GM23338 (cell line): ENCODE data around the gene MPHOSPH9. TPM values are rescaled to one million over a fixed set of nuclear protein-coding genes. Genes with fewer than 3 reads are reported as not detected.

ENCODE experiments used
- ATAC-seq: fragments of 200-7000 bp; cut with Tn5 transposase; 3 replicates; pipeline ENCODE4 v1.9.1; 2020
- DNase-seq: peaks from one replicate; pipeline ENCODE4 v3.0.0-alpha.2; 2015; ENCODE audit warnings: low spot score
- H2AFZ ChIP-seq: fragments of 200-600 bp; sonication (generic); 2 replicates; pipeline ENCODE4 v1.8.0; 2016; ENCODE audit warnings: antibody characterized with exemption, mild to moderate bottlenecking, moderate library complexity
- H3F3A ChIP-seq: fragments of 200-600 bp; sonication (generic); replicated peaks from 2 replicates; pipeline ENCODE4 v1.8.0; 2017; ENCODE audit warnings: antibody characterized with exemption, mixed run types, low read depth
- H3K27ac ChIP-seq: fragments of 200-600 bp; sonication (generic); 2 replicates; pipeline ENCODE4 v1.6.1; 2016; ENCODE audit warnings: low read depth
- H3K27me3 ChIP-seq: fragments of 200-600 bp; sonication (generic); 2 replicates; pipeline ENCODE4 v1.8.0; 2016; ENCODE audit warnings: mild to moderate bottlenecking, mixed run types, moderate library complexity; ENCODE audit not compliant: insufficient read depth
- H3K36me3 ChIP-seq: fragments of 200-600 bp; sonication (generic); 2 replicates; pipeline ENCODE4 v1.8.0; 2016; ENCODE audit warnings: mild to moderate bottlenecking; ENCODE audit not compliant: insufficient read depth
- H3K4me1 ChIP-seq: fragments of 200-600 bp; sonication (generic); 2 replicates; pipeline ENCODE4 v1.8.0; 2016; ENCODE audit warnings: mild to moderate bottlenecking, moderate library complexity; ENCODE audit not compliant: insufficient read depth
- H3K4me2 ChIP-seq: fragments of 200-600 bp; sonication (generic); 2 replicates; pipeline ENCODE4 v1.7.1; 2017; ENCODE audit warnings: mixed run types
- H3K4me3 ChIP-seq: fragments of 200-600 bp; sonication (generic); 2 replicates; pipeline ENCODE4 v1.6.1; 2016; ENCODE audit warnings: mixed run types
- H3K79me2 ChIP-seq: fragments of 200-600 bp; sonication (generic); replicated peaks from 2 replicates; pipeline ENCODE4 v1.8.0; 2017; ENCODE audit warnings: mild to moderate bottlenecking; ENCODE audit not compliant: insufficient read depth
- H3K9me2 ChIP-seq: fragments of 200-600 bp; sonication (generic); 2 replicates; pipeline ENCODE4 v1.8.0; 2017; ENCODE audit not compliant: insufficient read depth
- H4K20me1 ChIP-seq: fragments of 200-600 bp; sonication (generic); replicated peaks from 2 replicates; pipeline ENCODE4 v1.8.0; 2017; ENCODE audit warnings: mild to moderate bottlenecking; ENCODE audit not compliant: insufficient read depth
- H3K27ac Mint-ChIP-seq: 2 replicates; pipeline ENCODE4 v1.8.0; 2020; ENCODE audit warnings: inconsistent platforms, mild to moderate bottlenecking, moderate library complexity, mixed read lengths
- H3K27me3 Mint-ChIP-seq: 3 replicates; pipeline ENCODE4 v1.8.0; 2022; ENCODE audit warnings: low read depth, mild to moderate bottlenecking, moderate library complexity, mixed read lengths, inconsistent platforms; ENCODE audit not compliant: insufficient read depth, poor library complexity
- H3K36me3 Mint-ChIP-seq: 3 replicates; pipeline ENCODE4 v1.8.0; 2021; ENCODE audit warnings: low read depth, mild to moderate bottlenecking, inconsistent platforms, moderate library complexity, mixed read lengths
- H3K4me1 Mint-ChIP-seq: 3 replicates; pipeline ENCODE4 v1.8.0; 2020; ENCODE audit warnings: mild to moderate bottlenecking, inconsistent platforms, mixed read lengths
- H3K4me3 Mint-ChIP-seq: 3 replicates; pipeline ENCODE4 v1.8.0; 2021; ENCODE audit warnings: moderate library complexity, mild to moderate bottlenecking, inconsistent platforms, mixed read lengths
- H3K9me3 Mint-ChIP-seq: 3 replicates; pipeline ENCODE4 v1.8.0; 2020; ENCODE audit warnings: moderate library complexity, mild to moderate bottlenecking, inconsistent platforms, mixed read lengths
- CREB1 ChIP-seq: fragments of 250-450 bp; sonication (Bioruptor Pico); IDR thresholded peaks from 2 replicates; pipeline ENCODE4 v1.5.0; 2020; ENCODE audit warnings: low read depth, mild to moderate bottlenecking, moderate library complexity
- EZH2 ChIP-seq: fragments of 200-600 bp; sonication (generic); IDR thresholded peaks from one replicate; pipeline ENCODE4 v1.8.0; 2017; ENCODE audit warnings: antibody characterized with exemption, mild to moderate bottlenecking, low read depth; ENCODE audit not compliant: unreplicated experiment
- JUNB ChIP-seq: IDR thresholded peaks from one replicate; pipeline ENCODE4 v1.6.1; 2016; ENCODE audit warnings: antibody characterized with exemption; ENCODE audit not compliant: unreplicated experiment
- NANOG ChIP-seq: IDR thresholded peaks from 2 replicates; pipeline ENCODE4 v1.6.1; 2016; ENCODE audit warnings: antibody characterized with exemption, borderline replicate concordance
- STAT1 ChIP-seq: IDR thresholded peaks from one replicate; pipeline ENCODE4 v1.6.1; 2016; ENCODE audit warnings: antibody characterized with exemption; ENCODE audit not compliant: unreplicated experiment
- ZNF114 ChIP-seq: fragments of 250-450 bp; sonication (Bioruptor Pico); IDR thresholded peaks from 2 replicates; pipeline ENCODE4 v1.5.0; 2020; ENCODE audit warnings: mild to moderate bottlenecking, moderate library complexity
- polyA plus RNA-seq: library from polyadenylated mRNA; unstranded; fragments of >200 nt; fragmentation: Nextera tagmentation; extraction: Ambion mirVana; gene quantifications from 2 replicates; pipeline ENCODE4 v1.2.1, GENCODE V29; 2016
- total RNA-seq: library from RNA; depleted of rRNA; stranded (reverse); fragments of >200 nt; shearing (Covaris generic); gene quantifications from 2 replicates; pipeline ENCODE4 v1.2.3, GENCODE V29; 2014
- TF ChIP-seq, protein P1 (sequence below): IDR thresholded peaks from 2 replicates; pipeline ENCODE4 v1.6.1; 2016; ENCODE audit warnings: antibody characterized with exemption
- TF ChIP-seq, protein P2 (sequence below), 2 experiments: fragments of 200-600 bp in 1 of 2; sonication (generic) in 1 of 2; conservative IDR thresholded peaks; 2 replicates each; pipeline versions ENCODE4 v1.5.1 to v1.6.1; 2016 to 2017; ENCODE audit warnings: antibody characterized with exemption in 2 of 2, low read depth in 2 of 2, mild to moderate bottlenecking in 2 of 2, moderate library complexity in 1 of 2
- TF ChIP-seq, protein P3 (sequence below): IDR thresholded peaks from one replicate; pipeline ENCODE4 v1.6.1; 2018; ENCODE audit warnings: antibody characterized with exemption; ENCODE audit not compliant: unreplicated experiment

The MPHOSPH9 gene
- total and polyA plus RNA-seq, 2 experiments from 2014 or later: 30.5 to 77.9 TPM

DNA sequence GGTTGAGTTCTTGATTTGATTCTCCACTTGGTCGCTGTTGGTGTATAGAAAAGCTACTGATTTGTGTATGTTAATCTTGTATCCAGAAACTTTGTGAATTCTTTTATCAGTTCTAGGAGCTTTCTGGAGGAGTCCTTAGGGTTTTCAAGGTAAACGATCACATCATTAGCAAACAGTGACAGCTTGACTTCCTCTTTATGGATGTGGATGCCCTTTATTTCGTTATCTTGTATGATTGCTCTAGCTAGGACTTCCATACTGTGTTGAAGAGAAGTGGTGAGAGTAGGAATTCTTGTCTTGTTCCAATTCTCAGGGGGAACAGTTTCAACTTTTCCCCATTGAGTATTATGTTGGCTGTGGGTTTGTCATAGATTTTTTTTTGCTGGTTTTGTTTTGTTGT is 12.7 kb upstream of the MPHOSPH9 start (continued):
- TF ChIP-seq, protein P1, sequence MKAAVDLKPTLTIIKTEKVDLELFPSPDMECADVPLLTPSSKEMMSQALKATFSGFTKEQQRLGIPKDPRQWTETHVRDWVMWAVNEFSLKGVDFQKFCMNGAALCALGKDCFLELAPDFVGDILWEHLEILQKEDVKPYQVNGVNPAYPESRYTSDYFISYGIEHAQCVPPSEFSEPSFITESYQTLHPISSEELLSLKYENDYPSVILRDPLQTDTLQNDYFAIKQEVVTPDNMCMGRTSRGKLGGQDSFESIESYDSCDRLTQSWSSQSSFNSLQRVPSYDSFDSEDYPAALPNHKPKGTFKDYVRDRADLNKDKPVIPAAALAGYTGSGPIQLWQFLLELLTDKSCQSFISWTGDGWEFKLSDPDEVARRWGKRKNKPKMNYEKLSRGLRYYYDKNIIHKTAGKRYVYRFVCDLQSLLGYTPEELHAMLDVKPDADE: no peak
- no peak for TF ChIP-seq ZNF114
- TF ChIP-seq STAT1: no peak

DNA sequence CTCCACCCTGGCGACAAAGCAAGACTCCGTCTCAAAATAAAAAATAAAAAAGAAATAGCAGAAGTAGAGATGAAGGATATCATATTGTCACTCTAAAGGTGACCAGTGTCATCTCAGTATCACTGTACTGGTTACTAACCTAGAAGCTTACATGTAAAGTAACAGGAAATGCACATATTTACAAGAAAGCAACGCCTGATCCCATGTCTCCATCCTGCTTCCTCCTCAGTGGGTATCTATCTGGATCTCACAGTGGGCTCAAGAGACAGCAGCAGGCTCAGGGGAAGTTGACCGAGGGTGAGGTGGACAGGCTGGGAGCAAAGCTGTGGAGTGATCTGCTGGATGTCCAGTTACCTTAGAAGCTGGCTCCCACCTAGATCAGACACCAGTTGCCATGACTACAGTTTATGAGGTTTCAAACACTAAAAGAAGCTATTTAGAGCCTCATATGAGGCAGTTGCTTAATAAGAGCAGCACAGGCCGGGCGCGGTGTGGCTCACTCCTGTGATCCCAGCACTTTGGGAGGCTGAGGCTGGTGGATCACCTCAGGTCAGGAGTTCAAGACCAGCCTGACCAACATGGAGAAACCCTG is 10.8 kb upstream of the MPHOSPH9 start:
- no peaks in the 10 kb centered on the region for H3F3A ChIP-seq
- DNase-seq (no peak), ATAC-seq (no peak)
- H3K9me2 ChIP-seq: 0 out of 2 replicates have a peak, but pooled peaks cover 3% of the 10 kb centered on the region
- Mint-ChIP-seq H3K9me3 (peaks cover 29% of the 10 kb centered on the region; the same call in 2 of the 3 replicates), H3K4me3 (no peak overlapping the region), H3K36me3 (peaks cover 54% of the 10 kb centered on the region), H3K4me1 (no peaks in the 10 kb centered on the region), H3K27ac (no peak overlapping the region), H3K27me3 (no peaks in the 10 kb centered on the region)
- no peaks in the 10 kb centered on the region; the same call in 1 of the 2 replicates for H3K4me1 ChIP-seq
- peaks cover 49% of the 10 kb centered on the region for H3K79me2 ChIP-seq
- no peaks in the 10 kb centered on the region for H3K27me3 ChIP-seq
- H3K36me3 ChIP-seq: 0 out of 2 replicates have a peak, but pooled peaks cover 7% of the 10 kb centered on the region
- peaks cover 3% of the 10 kb centered on the region for H4K20me1 ChIP-seq
- H3K4me2 ChIP-seq: no peak overlapping the region
- H3K4me3 ChIP-seq: no peak overlapping the region
- no peak overlapping the region for H2AFZ ChIP-seq
- TF ChIP-seq ZNF114: no peak
- no peak for TF ChIP-seq CREB1 (CRISPR knock-in tag)
- TF ChIP-seq, protein P1: no peak
- no peak for TF ChIP-seq EZH2
- TF ChIP-seq STAT1: no peak
- TF ChIP-seq, protein P2, sequence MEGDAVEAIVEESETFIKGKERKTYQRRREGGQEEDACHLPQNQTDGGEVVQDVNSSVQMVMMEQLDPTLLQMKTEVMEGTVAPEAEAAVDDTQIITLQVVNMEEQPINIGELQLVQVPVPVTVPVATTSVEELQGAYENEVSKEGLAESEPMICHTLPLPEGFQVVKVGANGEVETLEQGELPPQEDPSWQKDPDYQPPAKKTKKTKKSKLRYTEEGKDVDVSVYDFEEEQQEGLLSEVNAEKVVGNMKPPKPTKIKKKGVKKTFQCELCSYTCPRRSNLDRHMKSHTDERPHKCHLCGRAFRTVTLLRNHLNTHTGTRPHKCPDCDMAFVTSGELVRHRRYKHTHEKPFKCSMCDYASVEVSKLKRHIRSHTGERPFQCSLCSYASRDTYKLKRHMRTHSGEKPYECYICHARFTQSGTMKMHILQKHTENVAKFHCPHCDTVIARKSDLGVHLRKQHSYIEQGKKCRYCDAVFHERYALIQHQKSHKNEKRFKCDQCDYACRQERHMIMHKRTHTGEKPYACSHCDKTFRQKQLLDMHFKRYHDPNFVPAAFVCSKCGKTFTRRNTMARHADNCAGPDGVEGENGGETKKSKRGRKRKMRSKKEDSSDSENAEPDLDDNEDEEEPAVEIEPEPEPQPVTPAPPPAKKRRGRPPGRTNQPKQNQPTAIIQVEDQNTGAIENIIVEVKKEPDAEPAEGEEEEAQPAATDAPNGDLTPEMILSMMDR (conservative IDR thresholded peaks at IDR 0.05; ENCODE audit: low read depth in 2 of 2): no peak
- no peak for TF ChIP-seq NANOG
- TF ChIP-seq, protein P3, sequence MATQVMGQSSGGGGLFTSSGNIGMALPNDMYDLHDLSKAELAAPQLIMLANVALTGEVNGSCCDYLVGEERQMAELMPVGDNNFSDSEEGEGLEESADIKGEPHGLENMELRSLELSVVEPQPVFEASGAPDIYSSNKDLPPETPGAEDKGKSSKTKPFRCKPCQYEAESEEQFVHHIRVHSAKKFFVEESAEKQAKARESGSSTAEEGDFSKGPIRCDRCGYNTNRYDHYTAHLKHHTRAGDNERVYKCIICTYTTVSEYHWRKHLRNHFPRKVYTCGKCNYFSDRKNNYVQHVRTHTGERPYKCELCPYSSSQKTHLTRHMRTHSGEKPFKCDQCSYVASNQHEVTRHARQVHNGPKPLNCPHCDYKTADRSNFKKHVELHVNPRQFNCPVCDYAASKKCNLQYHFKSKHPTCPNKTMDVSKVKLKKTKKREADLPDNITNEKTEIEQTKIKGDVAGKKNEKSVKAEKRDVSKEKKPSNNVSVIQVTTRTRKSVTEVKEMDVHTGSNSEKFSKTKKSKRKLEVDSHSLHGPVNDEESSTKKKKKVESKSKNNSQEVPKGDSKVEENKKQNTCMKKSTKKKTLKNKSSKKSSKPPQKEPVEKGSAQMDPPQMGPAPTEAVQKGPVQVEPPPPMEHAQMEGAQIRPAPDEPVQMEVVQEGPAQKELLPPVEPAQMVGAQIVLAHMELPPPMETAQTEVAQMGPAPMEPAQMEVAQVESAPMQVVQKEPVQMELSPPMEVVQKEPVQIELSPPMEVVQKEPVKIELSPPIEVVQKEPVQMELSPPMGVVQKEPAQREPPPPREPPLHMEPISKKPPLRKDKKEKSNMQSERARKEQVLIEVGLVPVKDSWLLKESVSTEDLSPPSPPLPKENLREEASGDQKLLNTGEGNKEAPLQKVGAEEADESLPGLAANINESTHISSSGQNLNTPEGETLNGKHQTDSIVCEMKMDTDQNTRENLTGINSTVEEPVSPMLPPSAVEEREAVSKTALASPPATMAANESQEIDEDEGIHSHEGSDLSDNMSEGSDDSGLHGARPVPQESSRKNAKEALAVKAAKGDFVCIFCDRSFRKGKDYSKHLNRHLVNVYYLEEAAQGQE: no peak
- no peak for TF ChIP-seq JUNB
- H3K27ac ChIP-seq: 0 out of 2 replicates have a peak overlapping the region, but pooled peaks have one; percentile 14
